Measurements from ENCODE around the gene S1PR4. TPM values are rescaled to one million over a fixed set of nuclear protein-coding genes. Genes with fewer than 3 reads are reported as not detected.

Gene S1PR4
- total and polyA plus RNA-seq, 2 experiments from 2014 or later: not detected

GRCh38 chr19:3196064-3196932, 17.7 kb downstream of the S1PR4 start:
- H3K9ac ChIP-seq: no peak overlapping the region
- H3K79me2 ChIP-seq (ENCODE audit: insufficient read depth): peaks cover 21% of the 10 kb centered on the region
- no peak overlapping the region for H3K4me3 ChIP-seq
- H3F3A ChIP-seq (ENCODE audit: insufficient read depth): no peaks in the 10 kb centered on the region
- in situ Hi-C loops (cut with MboI): no loop called here
- no peak for DNase-seq
- no peak overlapping the region for H2AFZ ChIP-seq
- H3K9me3 ChIP-seq (ENCODE audit: low read depth): no peaks in the 10 kb centered on the region
- WGBS, 2 experiments (ENCODE audit: low coverage in 1 of 2, low lambda C conversion rate in 2 of 2, missing lambda C conversion rate in 2 of 2): 90 to 91% methylated on average over 33 to 39 of the region's 42 CpGs
- no peaks in the 10 kb centered on the region for H4K20me1 ChIP-seq (ENCODE audit: insufficient read depth)
- no peaks in the 10 kb centered on the region for H3K36me3 ChIP-seq (ENCODE audit: low read depth)
- H3K27ac ChIP-seq: no peak overlapping the region
- no peaks in the 10 kb centered on the region for H3K9me2 ChIP-seq (ENCODE audit: insufficient read depth)
- H3K4me2 ChIP-seq (ENCODE audit: unreplicated experiment): no peak overlapping the region
- TF ChIP-seq EZH2phosphoT487 (IDR thresholded peaks at IDR 0.05; ENCODE audit: insufficient read depth, low read depth) (no peak), EZH2 (IDR thresholded peaks at IDR 0.05; ENCODE audit: insufficient read depth, poor library complexity, severe bottlenecking) (no peak)
- H3K4me1 ChIP-seq (ENCODE audit: insufficient read depth): no peaks in the 10 kb centered on the region
- no peaks in the 10 kb centered on the region for H3K27me3 ChIP-seq (replicated peaks; ENCODE audit: insufficient read depth)

- Histone ChIP-seq H2AFZ (no peak overlapping the region), H3F3A (ENCODE audit: insufficient read depth) (no peaks in the 10 kb centered on the region), H3K4me3 (no peak overlapping the region), H3K4me2 (ENCODE audit: unreplicated experiment) (no peak overlapping the region), H3K4me1 (ENCODE audit: insufficient read depth) (no peaks in the 10 kb centered on the region), H3K9ac (no peak overlapping the region), H3K27me3 (replicated peaks; ENCODE audit: insufficient read depth) (no peaks in the 10 kb centered on the region), H3K27ac (no peak overlapping the region), H3K9me3 (ENCODE audit: low read depth) (no peaks in the 10 kb centered on the region), H3K79me2 (ENCODE audit: insufficient read depth) (peaks cover 15% of the 10 kb centered on the region; the same call in 1 of the 2 replicates), H4K20me1 (ENCODE audit: insufficient read depth) (no peaks in the 10 kb centered on the region), H3K36me3 (ENCODE audit: low read depth) (no peaks in the 10 kb centered on the region), H3K9me2 (ENCODE audit: insufficient read depth) (no peaks in the 10 kb centered on the region)
- WGBS, 2 experiments (ENCODE audit: low coverage in 1 of 2, low lambda C conversion rate in 2 of 2, missing lambda C conversion rate in 2 of 2): 95 to 97% methylated on average over 14 of the region's 14 CpGs
- DNase-seq: no peak
- in situ Hi-C loops (cut with MboI): no loop called here
- TF ChIP-seq EZH2phosphoT487 (IDR thresholded peaks at IDR 0.05; ENCODE audit: insufficient read depth, low read depth): no peak
- TF ChIP-seq EZH2 (IDR thresholded peaks at IDR 0.05; ENCODE audit: insufficient read depth, poor library complexity, severe bottlenecking): no peak
Observed at GRCh38 chr19:3196933-3197205, 18.3 kb downstream of the S1PR4 start.

GRCh38 chr19:3198901-3199700, 20.5 kb downstream of the S1PR4 start:
- no peaks in the 10 kb centered on the region for H3K36me3 ChIP-seq (ENCODE audit: low read depth)
- WGBS, 2 experiments (ENCODE audit: low coverage in 1 of 2, low lambda C conversion rate in 2 of 2, missing lambda C conversion rate in 2 of 2): 94 to 95% methylated on average over 28 to 43 of the region's 43 CpGs
- no peak for TF ChIP-seq EZH2 (IDR thresholded peaks at IDR 0.05; ENCODE audit: insufficient read depth, poor library complexity, severe bottlenecking)
- no peak for TF ChIP-seq EZH2phosphoT487 (IDR thresholded peaks at IDR 0.05; ENCODE audit: insufficient read depth, low read depth)
- no peaks in the 10 kb centered on the region for H3K9me3 ChIP-seq (ENCODE audit: low read depth)
- DNase-seq: no peak
- peaks cover 7% of the 10 kb centered on the region; the same call in 1 of the 2 replicates for H3K79me2 ChIP-seq (ENCODE audit: insufficient read depth)
- no peaks in the 10 kb centered on the region for H3K27me3 ChIP-seq (replicated peaks; ENCODE audit: insufficient read depth)
- no peak overlapping the region for H3K4me3 ChIP-seq
- H3K27ac ChIP-seq: no peak overlapping the region
- no peaks in the 10 kb centered on the region for H3K9me2 ChIP-seq (ENCODE audit: insufficient read depth)
- no peak overlapping the region for H3K4me2 ChIP-seq (ENCODE audit: unreplicated experiment)
- no peaks in the 10 kb centered on the region for H3K4me1 ChIP-seq (ENCODE audit: insufficient read depth)
- H3K9ac ChIP-seq: no peak overlapping the region
- H3F3A ChIP-seq (ENCODE audit: insufficient read depth): no peaks in the 10 kb centered on the region
- no peak overlapping the region for H2AFZ ChIP-seq
- in situ Hi-C loops (cut with MboI): no loop called here
- H4K20me1 ChIP-seq (ENCODE audit: insufficient read depth): no peaks in the 10 kb centered on the region

GRCh38 chr19:3201072-3201700, 22.6 kb downstream of the S1PR4 start:
- no peaks in the 10 kb centered on the region for H3K79me2 ChIP-seq (ENCODE audit: insufficient read depth)
- H4K20me1 ChIP-seq (ENCODE audit: insufficient read depth): no peaks in the 10 kb centered on the region
- no peak overlapping the region for H3K27ac ChIP-seq
- no peaks in the 10 kb centered on the region; the same call in 1 of the 2 replicates for H3K36me3 ChIP-seq (ENCODE audit: low read depth)
- H3K9me3 ChIP-seq (ENCODE audit: low read depth): no peaks in the 10 kb centered on the region
- no peak overlapping the region for H3K9ac ChIP-seq
- H3F3A ChIP-seq (ENCODE audit: insufficient read depth): no peaks in the 10 kb centered on the region
- H3K9me2 ChIP-seq (ENCODE audit: insufficient read depth): no peaks in the 10 kb centered on the region
- no peak overlapping the region for H2AFZ ChIP-seq
- in situ Hi-C loops (cut with MboI): no loop called here
- no peaks in the 10 kb centered on the region for H3K4me1 ChIP-seq (ENCODE audit: insufficient read depth)
- WGBS, 2 experiments (ENCODE audit: low coverage in 1 of 2, low lambda C conversion rate in 2 of 2, missing lambda C conversion rate in 2 of 2): 89 to 95% methylated on average over 23 to 39 of the region's 39 CpGs
- no peak for DNase-seq
- H3K27me3 ChIP-seq (replicated peaks; ENCODE audit: insufficient read depth): no peaks in the 10 kb centered on the region
- TF ChIP-seq EZH2 (IDR thresholded peaks at IDR 0.05; ENCODE audit: insufficient read depth, poor library complexity, severe bottlenecking) (no peak), EZH2phosphoT487 (IDR thresholded peaks at IDR 0.05; ENCODE audit: insufficient read depth, low read depth) (no peak)
- H3K4me2 ChIP-seq (ENCODE audit: unreplicated experiment): no peak overlapping the region
- no peak overlapping the region for H3K4me3 ChIP-seq
